ENCODE results near the gene PLA2G4B.

PLA2G4B gene

DNA sequence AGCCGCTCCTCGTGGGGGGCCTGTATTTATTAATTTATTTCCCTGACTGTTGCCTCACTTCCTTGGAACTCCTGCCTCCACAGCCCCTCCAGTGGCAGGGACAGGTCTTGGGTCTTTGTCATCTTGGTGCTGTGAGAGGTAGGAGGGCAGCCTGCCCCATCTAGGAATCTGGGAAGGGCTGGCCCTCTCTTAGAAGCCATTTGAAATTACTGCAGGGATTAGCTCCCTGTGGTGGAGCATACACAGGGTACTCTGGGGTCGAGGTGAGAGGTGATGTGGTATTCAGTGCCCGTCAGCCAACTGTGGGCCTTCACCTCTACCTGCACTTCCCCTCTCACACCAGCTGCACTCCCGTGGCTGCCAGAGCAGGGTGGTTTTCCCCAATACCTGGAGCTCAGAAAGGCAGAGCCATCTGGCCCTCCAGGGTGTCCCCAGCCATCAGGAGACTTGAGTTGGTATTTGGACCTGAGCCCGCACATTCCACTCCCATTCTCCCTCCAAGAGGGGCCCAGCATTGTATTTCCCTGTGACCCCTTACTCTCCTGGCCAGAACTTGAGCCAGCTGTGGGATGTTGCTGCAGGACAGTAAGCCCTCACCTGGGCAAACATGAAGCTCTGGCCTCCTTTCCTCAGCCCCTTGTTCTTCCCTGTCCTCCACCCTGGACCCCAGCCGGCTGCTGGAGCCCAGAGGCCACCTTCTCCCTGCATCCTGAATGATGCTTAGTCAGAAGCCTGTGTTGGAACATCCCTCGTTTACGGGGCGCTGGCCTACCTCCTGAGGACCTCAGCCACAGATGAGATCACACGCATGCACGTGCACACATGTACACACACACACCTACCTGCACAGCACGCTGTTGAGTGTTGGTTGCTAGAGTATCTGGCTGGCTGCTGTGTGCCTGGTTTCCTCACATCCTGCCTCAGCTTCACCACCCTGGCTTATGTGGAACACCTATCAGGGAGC lies 12.8 kb upstream of the PLA2G4B start:
- no peak for DNase-seq (ENCODE audit: low read depth in 2 of 2)

DNA sequence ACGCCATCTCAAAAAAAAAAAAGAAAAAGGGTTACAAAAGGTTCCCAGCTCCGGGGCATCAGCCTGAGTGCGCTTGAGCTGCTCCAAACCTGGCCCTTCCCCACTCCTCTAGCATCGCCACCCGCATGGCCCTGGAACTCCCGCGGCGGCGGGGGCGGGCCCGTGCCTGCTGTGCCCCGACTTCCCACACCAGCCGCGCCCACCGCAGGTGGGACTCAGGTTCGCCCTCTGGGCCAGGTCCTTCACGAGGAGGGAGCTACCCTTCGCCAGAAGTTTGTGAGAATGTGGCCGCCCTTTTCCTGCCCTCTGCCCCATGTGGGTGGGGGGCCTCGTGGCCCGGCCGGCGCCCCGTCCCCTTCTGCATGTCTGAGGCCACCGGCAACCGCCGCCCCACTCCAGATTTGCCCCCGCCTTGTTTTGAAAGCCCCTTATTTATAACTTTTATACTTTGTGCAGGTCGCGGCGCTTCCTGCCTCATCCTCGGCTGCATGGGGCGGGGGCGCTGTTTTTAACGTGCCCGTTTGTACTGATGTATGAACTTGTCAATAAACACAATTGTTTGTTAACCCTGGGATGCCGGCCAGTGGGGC lies 11.3 kb upstream of the PLA2G4B start:
- no peak for DNase-seq (ENCODE audit: low read depth in 2 of 2)

DNA sequence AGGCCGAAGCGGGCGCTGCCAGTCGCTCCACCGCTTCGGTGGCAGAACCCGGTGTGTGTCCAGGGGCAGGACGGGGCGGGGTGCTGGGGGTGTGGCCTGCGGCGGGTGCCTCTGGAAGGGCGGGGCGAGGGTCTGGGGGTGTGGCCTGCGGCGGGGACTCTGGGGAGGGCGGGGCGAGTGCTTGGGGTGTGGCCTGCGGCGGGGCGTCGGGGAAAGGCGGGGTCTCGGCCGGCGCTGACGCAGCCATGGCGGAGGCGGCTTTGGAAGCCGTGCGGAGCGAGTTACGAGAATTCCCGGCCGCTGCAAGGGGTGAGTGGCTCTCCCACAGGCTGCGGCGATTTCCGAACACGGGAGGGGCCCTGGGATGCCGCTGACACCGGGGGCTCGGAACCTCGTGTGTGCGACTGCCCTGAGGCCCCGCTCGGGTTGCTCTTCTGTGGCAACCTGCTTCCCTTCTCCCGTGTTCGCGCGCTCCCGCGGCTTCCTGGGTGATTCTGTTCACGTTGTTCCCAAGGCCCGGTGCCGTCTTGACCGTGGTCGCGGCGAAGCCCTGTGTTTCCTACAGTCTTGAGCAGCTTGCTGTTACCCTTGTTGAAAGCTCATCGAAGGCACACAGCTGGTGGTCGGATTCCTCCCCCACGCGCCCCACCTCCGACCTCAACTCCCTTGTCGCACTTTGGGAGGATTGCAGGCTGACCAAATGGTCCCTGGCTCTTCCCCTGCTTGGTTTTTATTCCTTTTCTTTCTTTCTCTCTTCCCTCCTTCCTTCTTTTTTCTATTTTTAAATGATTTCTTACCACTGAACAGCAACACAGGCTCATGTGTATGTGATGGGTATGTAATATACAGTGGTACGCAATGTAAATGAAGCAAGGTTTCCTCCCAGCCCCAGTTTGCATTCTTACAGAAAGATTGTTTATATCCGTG lies 10.5 kb upstream of the PLA2G4B start, which contains the start of gene JMJD7:
JMJD7 (plus strand) TSS at position 213 of the 927 bp plus-strand sequence; CDS start at position 246, 33 bp downstream.
- DNase-seq (ENCODE audit: low read depth in 2 of 2) = peak; percentile 85 to 87

DNA sequence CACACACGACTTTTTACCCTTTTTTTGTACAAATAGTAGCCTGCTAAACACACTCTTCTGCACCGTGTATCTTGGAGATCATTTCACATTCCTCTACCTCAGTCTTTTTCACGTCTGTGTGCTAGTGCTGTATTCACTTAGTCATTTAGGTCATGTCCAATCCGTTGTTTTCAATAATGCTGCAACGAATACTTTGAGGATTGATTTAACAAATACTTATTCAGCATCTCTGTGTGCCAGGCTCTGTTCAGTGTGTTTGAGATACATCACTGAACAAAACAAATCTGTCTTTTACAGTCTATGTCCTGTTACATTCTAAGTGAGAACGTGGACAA lies 9.9 kb upstream of the PLA2G4B start:
- DNase-seq (ENCODE audit: low read depth in 2 of 2) = no peak

DNA sequence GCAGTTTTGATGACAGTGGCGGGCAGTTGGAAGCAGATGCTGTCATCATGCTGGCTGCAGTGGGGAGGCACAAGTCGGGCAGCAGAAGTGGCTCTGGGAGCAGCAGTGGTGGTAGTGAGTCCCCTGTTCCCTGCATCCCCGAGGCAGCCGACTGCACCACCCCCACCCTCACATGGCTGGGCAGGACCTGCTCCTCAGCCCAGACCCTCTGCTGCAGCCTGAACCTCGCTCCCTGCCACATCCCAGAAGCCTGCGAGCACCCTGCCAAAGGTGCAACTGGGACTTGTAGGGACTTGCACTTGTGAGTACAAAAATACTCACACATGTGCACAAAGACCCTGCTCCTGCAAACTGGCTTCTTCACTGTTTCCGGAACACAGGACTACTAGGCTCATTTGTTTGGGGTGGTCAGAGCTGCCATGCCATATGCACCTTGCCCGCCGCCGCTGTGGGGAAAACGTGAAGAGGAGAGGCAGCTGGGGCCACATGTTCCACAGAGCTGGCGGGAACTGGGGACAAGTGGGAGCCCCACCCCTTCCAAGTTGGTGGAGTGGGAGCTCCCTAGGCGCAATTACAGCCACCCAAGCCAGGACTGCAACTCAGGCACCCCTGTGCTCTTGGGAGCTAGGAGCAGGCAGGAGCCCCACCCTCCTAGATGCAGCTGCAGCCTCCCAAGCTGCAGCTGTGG lies 8.5 kb upstream of the PLA2G4B start:
- no peak for DNase-seq (ENCODE audit: low read depth in 2 of 2)

DNA sequence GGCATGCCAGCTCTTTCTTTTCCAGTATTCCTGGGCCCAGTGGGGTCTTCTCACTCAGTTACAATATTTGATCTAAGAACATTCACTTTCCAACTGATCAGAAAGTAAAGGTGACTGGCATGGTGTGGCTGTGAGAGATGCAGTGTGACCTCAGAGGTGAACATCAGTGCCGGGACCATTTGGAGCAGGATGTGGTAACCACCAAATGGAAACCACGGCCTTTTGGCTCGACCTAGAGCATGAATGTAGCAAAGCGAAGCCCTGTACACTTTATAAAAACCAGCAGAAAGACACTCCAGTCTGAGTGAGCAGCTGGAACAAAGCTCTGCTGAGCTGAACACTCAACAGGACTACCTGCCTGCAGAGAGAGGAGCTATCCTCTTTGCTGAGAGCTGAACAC lies 7.4 kb upstream of the PLA2G4B start:
- DNase-seq (ENCODE audit: low read depth in 2 of 2) = peak; percentile 32 to 34

DNA sequence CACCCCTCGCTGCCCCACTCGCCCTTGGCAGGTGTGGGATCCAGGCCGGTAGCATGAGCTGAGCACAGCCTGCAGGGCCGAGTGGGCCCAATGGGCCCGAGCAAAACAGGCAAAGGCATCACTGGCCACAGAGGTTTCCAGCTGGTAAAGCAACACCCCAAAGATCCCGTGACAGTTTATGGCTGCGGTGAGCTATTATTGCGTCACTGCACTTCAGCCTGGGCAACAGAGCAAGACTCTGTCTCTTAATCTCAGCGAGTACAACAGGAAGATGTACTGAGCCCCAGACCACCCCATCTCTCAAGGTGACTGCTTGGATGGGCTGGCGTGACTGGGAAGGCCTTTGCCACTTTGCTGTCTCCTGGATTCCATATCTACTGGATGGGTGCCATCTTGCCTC lies 6.4 kb upstream of the PLA2G4B start:
- DNase-seq (ENCODE audit: low read depth in 2 of 2) = no peak

DNA sequence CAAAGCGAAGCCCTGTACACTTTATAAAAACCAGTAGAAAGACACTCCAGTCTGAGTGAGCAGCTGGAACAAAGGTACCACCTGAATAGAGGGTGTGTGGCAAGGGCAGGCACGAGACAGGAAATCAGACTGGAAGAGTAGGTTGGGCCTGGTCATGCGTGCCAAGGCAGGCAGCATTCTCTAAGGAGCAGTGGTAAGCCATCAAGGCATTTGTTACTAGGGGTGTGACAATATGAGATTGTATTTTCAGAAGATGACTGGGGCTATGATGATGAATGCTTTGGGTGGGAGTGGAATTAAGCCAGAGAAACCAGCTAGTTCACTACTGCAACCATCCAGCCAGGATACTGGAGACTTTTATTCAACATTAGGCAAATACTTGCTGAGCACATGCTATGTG lies 5.8 kb upstream of the PLA2G4B start:
- DNase-seq (ENCODE audit: low read depth in 2 of 2) = no peak

DNA sequence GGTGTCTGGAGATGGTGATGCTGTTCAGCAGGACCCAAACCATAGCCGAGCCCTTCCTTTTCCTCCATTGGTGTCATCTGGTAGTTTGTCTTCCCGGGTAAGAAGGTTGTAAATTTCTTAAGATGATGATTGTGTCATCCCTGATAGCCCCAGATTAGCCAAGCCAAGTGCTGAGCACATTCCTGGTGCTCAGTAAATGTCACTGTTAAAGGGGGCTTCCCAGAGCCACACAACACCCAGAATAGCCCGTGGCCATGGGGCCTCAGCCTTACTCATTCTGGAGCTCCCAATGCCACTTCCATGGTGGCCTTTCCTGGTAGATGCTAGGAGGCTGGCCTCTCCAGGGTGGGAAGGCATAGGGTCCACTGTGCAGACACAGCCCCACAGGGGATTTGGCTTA lies 4.6 kb upstream of the PLA2G4B start:
- no peak for DNase-seq (ENCODE audit: low read depth in 2 of 2)

DNA sequence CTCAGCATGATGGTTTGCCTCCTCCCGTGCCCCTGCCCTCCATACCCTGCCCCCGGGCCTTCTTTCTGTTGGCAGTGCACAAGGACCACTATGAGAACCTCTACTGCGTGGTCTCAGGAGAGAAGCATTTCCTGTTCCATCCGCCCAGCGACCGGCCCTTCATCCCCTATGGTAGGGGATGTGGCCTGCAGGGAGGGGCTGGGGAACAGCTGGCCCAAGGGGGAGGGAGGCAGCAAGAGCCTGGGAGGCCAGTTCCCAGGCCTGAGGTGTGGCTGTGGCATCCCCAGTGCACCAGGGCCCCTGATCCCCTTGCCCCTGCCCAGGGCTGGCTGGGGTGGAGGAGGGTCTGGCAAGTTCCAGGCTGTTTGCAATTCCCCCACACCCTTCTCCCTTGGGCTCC lies 2.6 kb upstream of the PLA2G4B start:
- DNase-seq (ENCODE audit: low read depth in 2 of 2) = no peak

DNA sequence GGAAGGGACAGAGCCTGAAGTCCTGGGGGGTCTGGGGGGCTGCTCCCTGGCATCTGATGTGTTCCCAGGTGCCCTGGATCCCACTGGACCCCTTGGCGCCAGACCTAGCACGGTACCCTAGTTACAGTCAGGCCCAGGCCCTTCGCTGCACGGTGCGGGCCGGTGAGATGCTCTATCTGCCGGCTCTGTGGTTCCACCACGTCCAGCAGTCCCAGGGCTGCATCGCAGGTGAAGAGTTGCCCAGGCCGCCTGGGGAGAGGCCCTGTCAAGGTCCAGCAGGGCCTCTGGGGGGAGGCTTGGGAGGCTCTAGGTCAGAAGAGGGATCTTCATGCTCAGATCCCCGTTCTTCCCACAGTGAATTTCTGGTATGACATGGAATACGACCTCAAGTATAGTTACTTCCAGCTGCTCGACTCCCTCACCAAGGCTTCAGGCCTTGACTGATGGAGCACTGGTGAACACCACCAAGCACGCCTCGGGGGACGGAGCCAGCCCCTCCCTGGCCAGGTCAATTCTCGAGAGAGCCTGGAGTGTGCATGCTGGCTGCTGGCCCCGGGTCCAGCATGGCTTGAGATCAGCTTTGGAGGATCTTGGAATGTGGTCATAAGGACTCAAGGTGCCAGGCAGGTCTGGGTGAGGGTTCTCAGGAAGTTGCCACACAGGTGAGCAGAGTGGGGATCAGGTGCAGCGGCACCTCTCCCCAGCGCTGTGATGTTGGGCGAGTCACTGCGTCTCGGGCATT lies 1.8 kb upstream of the PLA2G4B start:
- DNase-seq (ENCODE audit: low read depth in 2 of 2) = no peak

DNA sequence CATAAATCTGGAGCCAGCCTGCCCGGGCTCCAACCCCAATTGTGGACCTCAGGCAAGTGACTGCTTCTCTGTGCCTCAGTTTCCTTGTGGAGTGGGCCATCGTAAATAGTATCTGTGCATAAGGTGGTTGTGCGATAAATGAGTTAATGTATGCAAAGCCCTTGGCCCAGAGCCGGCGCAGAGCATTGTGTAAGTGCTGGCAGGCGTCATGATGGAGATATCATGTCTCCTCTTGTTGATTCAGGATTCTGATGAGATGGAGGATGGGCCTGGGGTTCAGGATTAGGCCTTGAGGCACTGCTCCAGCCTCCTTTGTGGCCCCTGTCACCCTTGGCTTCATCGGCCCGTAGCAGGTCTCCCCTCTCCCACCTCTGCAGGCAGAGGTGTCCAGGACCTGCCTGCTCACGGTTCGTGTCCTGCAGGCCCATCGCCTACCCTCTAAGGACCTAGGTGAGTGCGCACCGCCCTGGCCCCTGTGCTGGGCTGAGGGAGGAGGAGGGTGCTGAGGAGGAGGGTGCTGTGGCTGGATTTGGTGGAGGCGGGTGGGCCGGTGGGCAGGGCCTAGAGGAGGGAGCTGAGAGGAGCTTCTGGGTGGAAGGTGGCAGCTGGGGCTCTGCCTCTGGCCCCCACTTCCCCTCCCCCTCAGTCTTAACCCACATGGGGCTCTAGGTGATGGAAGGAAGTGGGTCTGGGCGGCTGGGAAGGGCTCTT lies 1.3 kb downstream of the PLA2G4B start:
- no peak for DNase-seq (ENCODE audit: low read depth in 2 of 2)

DNA sequence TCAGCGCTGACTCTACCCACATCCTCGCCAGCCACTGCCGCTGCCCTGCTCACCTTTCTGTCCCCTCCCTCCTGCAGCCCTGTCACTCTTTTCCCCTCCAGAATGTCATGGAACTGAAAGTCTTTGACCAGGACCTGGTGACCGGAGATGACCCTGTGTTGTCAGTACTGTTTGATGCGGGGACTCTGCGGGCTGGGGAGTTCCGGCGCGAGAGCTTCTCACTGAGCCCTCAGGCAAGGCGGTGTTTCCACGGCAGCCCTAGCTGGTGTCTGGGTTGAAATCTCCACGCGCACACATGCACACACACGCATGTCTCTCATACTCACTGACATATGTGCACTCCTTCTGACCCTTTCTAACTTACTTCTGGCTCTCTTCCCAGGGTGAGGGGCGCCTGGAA lies 2.0 kb downstream of the PLA2G4B start:
- DNase-seq (ENCODE audit: low read depth in 2 of 2) = no peak

DNA sequence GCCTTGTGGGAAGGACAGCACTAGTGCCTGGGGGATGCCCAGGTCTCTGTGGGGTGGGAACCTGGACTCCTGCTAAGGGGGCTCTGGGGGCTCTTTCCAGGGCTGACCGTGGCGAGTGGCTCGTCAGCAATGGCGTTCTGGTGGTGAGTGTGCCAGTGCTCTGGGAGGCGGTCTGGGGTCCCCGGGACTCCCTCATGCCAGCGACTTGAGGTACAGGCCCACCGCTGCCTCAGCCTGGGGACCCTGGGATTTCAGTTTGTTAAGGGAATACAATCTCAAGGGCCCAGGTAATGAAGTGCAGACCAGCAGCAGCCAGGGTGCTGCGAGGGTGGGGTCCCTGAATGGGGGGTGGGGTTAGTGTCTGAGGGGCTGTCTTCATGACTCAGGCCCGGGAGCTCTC lies 2.5 kb downstream of the PLA2G4B start:
- no peak for DNase-seq (ENCODE audit: low read depth in 2 of 2)

DNA sequence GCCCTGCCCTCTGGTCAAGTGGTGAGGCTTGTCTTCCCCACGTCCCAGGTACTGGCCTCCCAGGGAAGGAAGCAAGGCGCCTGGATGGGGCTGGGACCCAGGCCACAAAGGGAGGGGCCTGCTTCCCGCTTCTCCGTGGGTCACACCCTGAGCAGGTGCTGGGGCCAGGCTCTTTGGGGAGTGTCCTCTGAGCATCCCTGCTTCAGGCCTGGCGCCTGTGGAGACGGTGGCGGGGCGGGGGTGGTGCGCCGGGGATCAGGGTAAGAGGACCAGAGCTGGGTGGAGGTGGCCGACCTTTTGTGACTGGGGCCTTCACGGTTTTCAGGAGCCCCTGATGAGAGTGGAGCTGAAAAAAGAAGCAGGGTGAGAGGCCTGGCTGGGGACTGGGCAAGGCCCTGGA lies 3.6 kb downstream of the PLA2G4B start:
- no peak for DNase-seq (ENCODE audit: low read depth in 2 of 2)

DNA sequence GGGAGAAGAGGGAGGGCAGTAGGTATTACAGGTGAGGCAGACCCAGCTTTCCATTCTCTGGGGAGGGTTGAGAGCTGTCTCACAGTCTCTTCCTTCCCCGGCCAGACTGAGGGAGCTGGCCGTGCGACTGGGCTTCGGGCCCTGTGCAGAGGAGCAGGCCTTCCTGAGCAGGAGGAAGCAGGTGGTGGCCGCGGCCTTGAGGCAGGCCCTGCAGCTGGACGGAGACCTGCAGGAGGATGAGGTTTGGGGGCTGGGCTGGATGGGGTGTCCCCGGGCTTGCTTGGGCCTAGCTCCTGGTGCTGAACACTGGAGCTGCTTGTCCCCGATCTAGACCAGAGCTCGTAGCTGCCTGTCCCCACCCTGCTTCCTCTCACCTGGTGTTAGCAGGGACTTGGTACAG lies 4.9 kb downstream of the PLA2G4B start:
- DNase-seq (ENCODE audit: low read depth in 2 of 2) = no peak

DNA sequence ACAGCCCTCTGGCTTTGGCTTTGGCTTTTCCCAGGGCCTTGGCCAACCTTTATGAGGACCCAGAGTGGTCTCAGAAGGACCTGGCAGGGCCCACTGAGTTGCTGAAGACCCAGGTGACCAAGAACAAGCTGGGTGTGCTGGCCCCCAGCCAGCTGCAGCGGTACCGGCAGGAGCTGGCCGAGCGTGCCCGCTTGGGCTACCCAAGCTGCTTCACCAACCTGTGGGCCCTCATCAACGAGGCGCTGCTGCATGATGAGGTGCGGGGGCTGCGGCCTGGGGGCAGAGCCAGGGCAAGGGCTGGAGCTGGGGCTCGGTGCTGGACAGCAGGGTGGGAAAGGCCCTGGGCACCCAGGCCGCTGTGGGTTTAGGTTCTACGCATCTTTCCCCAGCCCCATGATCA lies 6.2 kb downstream of the PLA2G4B start:
- no peak for DNase-seq (ENCODE audit: low read depth in 2 of 2)

DNA sequence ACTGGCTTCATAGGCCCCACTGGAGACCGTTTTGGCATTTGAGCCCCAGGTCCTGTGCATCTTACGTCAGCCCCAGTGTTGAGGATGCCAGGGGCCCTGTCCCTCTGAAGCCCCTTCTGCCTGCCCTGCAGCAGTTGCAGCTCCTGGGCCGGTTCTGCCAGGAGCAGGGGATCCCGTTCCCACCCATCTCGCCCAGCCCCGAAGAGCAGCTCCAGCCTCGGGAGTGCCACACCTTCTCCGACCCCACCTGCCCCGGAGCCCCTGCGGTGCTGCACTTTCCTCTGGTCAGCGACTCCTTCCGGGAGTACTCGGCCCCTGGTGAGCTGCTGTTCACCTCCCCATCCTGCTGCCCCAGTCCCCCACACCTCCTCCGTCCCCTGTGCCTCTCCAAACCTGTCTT lies 8.6 kb downstream of the PLA2G4B start:
- no peak for DNase-seq (ENCODE audit: low read depth in 2 of 2)

DNA sequence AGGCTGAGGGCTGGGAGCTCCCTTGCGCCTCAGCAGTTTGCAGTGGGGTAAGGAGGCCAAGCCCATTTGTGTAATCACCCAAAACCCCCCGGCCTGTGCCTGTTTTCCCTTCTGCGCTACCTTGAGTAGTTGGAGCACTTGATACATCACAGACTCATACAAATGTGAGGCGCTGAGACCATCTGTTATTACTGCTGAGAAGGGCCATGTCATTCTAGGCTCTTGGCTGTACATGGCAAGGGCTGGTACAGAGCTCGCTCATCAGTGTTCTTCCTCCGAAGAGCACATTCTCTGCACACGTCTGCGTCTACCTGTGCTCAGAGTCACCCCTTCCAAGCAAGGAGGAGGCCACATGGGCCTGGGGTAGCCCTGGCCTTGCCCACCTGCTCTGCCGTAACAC lies 9.3 kb downstream of the PLA2G4B start:
- DNase-seq (ENCODE audit: low read depth in 2 of 2) = no peak

DNA sequence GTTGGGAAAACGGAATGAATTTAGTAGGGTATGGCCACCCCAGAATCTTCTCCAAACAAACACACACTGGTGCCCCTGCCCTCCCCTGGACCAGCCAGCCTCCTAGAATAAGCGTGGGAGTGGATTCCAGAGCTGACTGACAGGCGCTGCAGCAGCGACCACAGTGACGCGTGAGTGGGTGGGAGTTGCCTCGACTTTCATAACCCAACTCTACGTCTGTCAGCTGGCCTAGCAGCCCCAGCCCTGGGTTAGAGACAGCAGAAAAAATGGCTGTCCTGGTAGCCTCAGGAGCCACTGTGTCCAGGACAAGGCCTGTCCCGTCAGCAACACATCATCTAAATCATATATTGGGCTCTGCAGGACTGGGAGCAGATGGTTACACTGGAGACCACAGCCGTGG lies 10.0 kb downstream of the PLA2G4B start:
- peak; percentile 51 to 55 for DNase-seq (ENCODE audit: low read depth in 2 of 2)

Data from stimulated activated CD8-positive, alpha-beta memory T cell treated with anti-CD3 and anti-CD28 coated beads, Interleukin-15, amount 100 ng/mL, for 48 hours (primary cell).